Dedifferentiated amniotic fluid mesenchymal stem cell (primary cell): Measurements from ENCODE around the gene IFNLR1.
"Not testable (repeated sequence)": the region's sequence is repeated elsewhere in the genome, so short reads cannot be mapped to it uniquely, and the experiment has no call there.

Experiments used
- DNase-seq: peaks from one replicate; pipeline ENCODE4 v3.0.0-alpha.2; 2016; ENCODE audit errors: extremely low spot score

Gene IFNLR1

GRCh38 chr1:24186993-24187790, at the start of gene IFNLR1:
TSS of gene IFNLR1 (minus strand) at chr1:24187289. CDS start at chr1:24187248, 41 bp downstream.
- no peak for DNase-seq

- DNase-seq: no peak
Observed at GRCh38 chr1:24235921-24236788, 49.1 kb upstream of the IFNLR1 start.

DNA sequence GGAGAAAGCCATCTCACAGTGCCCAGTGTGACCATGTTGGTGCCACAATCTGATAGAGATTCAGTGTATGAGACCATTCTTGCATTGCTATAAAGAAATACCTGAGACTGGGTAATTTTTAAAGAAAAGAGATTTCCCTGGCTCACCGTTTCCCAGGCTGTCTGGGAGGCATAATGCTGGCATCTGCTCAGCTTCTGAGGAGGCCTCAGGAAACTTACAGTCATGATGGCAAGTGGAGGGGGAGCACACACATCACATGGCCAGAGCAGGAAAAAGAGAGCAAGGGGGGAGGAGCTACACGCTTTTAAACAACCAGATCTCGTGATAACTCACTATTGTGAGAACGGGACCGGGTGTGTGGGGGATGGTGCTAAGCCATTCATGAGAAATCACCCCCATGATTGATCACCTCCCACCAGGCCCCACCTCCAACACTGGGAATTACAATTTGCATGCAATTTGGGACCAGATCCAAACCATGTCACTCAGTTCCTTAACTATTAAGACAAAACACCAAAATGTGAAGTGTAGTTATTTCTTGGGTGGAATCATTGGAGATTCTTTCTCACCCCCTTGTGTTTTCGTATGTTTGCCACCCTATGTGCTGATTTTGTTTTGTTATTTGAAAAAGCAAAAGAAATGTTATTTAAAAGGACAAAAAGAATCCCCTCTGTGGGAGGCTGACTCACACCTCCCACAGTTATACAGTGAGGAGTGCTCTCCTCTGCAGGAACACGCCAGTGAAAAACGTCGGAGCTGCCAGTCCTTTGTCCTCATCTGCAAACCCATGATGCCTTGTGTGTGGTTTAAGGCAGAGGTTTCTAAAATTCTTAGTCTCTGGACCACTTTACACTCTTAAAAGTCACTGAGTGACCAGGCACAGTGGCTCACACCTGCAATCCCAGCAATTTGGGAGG, 46.9 kb upstream of the IFNLR1 start:
- DNase-seq: no peak

DNA sequence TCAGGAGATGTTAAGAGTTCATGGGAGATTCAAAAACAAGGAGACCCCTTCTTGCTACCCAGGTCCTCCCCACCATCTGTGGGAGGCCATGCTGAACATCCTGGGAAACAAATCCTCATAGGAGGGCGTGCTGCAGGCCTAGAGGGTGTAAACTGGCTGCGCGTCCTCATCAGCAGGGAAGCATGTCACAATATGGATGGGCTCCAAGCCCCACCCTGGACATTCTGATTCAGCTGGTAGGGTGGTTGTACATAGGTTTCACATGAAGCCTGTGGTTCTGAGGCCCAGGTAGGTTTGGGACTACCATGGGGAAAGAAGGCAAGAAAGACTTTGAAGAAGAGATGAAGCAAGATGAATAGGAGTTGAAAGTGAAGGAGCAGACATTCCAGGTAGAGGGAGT, 44.6 kb upstream of the IFNLR1 start:
- no peak for DNase-seq

DNA sequence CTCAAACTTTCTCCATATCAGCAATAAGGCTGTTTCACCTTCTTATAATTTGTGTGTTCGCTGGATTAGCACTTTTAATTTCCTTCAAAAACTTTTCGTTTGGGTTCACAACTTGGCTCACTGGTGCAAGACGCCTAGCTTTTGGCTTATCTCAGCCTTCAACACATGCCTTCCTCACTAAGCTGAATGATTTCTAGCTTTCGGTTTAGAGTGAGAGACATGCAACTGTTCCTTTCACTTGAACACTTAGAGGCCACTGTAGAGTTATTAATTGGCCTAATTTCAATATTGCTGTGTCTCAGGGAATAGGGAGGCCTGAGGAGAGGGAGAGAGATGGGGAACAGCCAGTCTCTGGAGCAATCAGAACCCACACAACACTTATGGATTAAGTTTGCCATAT, 41.2 kb upstream of the IFNLR1 start:
- no peak for DNase-seq

DNA sequence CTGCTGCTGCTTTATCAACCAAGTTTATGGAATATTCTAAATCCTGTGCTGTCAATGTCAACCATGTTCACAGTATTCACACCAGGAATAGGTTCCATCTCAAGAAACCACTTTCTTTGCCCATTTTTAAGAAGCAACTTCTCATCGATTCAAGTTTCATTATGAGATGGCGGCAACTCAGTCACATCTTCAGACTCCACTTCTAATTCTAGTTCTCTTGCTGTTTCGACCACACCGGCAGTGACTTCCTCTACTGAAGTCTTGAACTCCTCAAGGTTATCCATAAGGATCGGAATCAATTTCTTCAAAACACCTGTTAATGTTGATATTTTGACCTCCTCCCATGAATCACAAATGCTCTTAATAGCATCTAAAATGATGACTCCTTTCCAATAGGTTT, 39.7 kb upstream of the IFNLR1 start:
- no peak for DNase-seq

DNA sequence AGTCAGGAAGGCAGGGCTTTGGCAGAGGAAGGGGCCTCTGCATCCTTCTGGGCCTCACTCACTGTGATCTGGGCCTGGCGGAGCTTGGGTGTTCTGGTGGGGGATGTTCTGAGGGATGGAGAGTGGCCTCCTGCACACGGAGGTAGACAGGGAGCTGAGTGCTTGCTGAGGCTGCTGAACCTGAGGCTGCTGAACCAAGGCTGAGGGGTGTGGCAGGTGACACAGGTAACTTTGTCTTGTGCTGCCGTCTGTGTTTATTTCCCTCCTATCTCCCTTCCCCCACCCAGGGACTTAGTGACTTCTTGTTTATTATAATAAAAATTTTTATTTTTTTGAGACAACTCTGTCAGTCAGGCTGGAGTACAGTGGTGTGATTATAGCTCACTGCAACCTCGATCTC, 37.7 kb upstream of the IFNLR1 start:
- DNase-seq: no peak

DNA sequence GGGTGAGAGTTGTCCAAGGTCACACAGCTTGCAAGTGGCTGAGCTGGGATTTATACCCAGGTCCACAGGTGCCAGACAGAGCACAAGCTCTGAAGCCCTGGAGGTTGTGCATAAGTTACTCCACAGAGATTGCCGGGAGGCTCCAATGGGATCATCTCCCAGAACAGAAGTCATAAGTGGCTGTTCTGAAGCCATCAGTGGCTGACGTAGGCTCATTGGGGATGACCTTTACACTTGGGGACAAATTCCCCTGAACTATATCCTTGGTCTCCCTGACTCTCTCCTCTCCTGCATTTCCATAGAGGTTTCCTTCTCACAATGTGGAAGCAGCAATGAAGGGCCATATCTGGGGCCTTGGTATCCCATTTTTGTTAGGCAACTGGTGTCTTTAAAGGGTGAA, 37.0 kb upstream of the IFNLR1 start:
- DNase-seq: no peak

DNA sequence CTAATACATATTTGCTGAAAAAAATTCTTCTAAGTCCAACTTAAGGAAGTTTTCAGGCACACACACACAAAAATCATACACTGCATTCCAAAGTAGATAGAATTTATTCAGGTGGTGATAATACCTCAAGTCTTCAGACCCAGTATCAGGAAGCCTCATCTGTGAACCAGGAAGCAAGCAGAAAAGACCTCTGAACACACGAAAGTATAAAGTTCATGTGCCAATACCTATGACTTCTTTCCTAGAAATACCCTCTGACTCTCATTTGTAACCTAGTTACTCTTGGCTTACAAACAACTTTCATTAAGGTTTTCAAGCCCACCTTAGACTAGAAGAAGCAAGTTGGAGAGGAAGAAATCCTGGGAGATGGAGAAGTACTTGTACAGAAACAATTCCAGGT, 35.7 kb upstream of the IFNLR1 start:
- no peak for DNase-seq

DNA sequence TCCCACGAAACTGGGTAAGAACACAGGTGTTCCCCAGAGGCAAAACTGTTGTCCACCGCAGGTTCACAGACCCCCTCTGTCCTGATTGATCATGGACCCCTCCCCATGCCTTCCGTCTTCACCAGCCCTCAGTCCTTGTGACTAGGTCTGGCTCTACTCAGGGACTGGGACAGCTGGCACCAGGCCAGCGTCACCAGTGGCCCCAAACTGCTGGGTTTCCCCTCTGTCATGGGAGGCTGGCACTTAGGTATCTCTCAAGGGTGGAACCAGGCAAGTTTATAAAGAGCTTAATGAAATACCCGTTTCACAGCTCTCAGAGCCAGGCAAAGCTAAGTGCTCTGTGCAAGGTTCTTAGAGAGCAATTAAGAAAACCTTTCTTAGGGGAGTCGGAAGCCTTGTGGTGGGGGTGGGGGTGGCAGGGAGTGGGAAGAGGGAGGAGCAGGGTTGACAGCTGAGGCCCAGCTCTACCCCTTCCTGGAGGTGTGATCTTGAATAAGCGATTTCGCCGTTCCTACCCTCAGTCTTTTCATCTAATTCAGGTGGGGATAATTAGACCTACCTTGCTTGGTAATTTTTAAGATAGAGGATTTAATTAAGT, 35.0 kb upstream of the IFNLR1 start:
- no peak for DNase-seq

- no peak for DNase-seq
Observed at GRCh38 chr1:24221246-24221645, 34.2 kb upstream of the IFNLR1 start.

DNA sequence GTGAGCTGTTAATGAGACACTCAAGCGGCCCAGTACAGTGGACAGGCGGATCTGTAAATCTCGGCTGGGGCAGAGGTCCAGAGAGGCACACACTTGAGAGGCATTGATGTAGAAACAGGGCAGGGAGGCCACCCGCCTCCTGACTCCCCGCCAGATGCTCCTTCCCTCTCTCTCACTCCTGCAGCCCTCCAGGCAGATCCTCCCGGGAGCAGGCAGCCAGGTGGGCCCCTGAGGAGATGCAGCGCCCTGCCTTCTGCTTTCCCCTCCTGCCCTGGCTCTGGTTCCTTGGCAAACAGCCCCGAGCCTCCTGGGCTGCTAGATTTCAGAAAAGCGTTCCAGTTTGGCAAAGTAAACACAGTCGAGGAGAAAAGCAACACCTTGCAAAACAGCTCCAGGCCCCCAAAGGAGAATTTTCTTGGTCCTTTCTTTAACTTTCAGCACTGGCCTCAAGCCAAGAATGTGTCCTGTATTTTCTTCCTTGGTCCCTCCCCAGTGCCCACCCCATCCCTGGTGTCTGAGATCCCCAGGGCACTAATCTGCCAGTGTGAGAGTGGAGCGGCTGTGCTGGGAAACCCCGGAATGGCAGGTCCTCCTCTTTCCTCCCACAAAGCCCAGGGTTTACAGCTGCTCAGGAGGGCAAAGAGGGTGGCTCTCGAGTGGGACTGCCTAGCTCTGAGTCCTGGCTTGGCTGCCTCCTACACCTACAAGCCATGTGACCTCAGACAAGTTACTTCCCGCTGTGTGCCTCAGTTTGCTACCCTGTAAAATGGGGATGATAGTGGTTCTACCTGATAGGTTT, 29.4 kb upstream of the IFNLR1 start:
- no peak for DNase-seq

DNA sequence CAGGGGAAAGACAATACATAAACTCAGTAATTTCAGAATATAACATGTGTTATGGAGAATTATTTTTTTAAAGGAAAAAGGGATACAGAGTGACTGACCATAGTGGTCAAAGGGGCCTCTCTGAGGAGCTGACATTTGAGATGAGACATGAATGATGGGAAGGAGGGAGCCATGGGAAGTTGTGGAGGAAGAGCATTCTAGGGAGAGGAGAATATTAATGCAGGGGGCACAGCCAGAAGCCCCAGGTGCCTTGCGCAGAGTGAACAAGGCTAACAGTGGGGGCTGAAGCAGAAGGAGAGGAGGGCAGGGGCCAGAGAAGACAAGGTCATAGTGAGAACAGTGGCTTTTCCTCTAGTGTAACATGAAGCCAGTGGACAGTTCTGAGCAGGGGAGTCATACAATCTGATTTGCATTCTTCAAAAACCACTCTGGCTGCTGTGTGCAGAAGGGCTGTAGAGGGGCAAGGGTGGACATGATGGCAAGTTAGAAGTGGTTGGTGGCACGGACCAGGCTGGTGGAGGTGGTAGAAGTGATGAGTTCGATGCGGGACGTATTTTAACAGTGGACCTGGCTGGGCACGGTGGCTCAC, 28.2 kb upstream of the IFNLR1 start:
- no peak for DNase-seq

DNA sequence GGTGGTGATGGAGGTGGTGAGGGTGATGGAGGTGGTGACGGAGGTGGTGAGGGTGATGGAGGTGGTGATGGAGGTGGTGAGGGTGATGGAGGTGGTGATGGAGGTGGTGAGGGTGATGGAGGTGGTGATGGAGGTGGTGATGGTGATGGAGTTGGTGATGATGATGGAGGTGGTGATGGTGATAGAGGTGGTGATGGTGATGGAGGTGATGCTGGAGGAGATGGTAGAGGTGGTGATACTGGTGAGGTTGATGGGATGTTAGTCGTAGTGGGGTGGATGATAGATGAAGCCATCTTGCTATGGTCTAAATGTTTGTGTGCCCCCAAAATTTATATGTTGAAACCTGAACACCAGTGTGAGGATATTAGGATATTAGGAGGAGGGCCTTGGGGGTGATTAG, 25.3 kb upstream of the IFNLR1 start:
- no peak for DNase-seq

DNA sequence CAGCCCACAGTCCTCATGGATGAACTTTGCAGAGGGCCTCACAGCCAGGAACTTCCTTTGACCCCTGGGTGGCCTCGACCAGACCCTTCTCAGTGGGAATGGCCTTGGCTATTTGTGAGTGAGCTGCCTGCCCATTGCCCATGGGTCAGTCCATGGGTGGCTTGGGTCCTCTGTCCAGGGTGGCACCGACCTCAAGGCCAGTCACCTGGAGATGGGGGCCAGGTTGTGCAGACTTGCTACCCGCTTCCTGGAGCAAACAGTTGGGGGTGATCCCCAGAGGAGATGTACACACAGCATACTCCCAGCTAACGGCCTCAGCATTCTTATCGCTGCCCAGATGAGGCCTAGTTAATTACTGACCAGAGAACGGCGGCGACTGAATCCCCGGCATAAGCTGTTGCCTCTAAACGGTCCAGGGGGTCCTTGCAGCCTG, 23.1 kb upstream of the IFNLR1 start:
- no peak for DNase-seq

GRCh38 chr1:24209097-24209496, 22.0 kb upstream of the IFNLR1 start:
- DNase-seq: no peak

DNA sequence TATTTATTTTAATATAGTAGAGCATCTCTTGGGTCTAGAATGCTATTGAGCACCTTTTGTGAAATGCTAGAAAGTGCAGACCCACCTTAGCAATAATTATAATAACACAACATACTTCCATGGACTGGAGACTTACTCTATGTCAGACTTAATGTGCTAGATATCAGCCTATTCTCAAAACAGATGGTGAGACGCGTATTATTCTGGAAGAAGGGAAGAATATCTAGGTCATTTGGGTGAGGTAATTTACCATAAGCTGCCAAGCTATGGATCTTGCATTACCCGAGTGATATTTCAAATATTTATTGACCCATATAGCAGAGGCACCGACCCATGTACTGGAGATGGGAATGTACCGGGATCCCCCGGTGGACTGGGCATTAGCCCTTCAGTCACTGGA, 20.6 kb upstream of the IFNLR1 start:
- DNase-seq: no peak

GRCh38 chr1:24207395-24207687, 20.3 kb upstream of the IFNLR1 start:
- not testable (repeated sequence) for DNase-seq

GRCh38 chr1:24206516-24207394, 19.7 kb upstream of the IFNLR1 start:
- DNase-seq: no peak

DNA sequence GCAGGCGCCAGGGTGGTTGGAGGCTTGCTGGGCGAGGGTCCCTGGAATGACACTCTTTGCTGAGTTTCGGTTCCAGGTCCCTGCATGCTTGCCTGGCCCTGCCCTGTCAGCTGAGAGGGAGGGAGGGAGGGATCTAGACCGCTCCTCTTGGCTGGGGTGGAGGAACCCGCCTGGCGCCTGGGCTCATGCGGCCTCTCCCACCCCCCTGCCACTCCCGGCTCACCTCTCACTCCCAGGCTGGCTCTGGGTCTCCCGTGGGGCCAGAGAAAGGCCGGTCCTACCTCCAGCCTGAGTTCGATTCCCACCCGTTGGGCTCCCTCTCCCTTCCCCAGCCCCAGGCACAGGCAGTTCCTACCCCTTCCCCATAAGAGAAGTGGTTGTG, 19.0 kb upstream of the IFNLR1 start:
- DNase-seq: no peak
